Spleen (tissue), 11 donors: Measurements from ENCODE around the gene ANKRD31. TPM values are rescaled to one million over a fixed set of nuclear protein-coding genes. Genes with fewer than 3 reads are reported as not detected.
"Not testable (repeated sequence)": the region's sequence is repeated elsewhere in the genome, so short reads cannot be mapped to it uniquely, and the experiment has no call there.

Source experiments
- DNase-seq: peaks from one replicate; pipeline ENCODE4 v3.0.0-alpha.2; 2020
- H3K27ac ChIP-seq, 8 donors: fragments of 200-600 bp; sonication (generic) in 7 of 8; 1 replicate in 4 of 8; 2 replicates in 4 of 8; pipeline versions ENCODE4 v1.5.0 to v1.8.0; 2016 to 2021; ENCODE audit warnings: inconsistent platforms in 4 of 8, mild to moderate bottlenecking in 4 of 8, moderate library complexity in 1 of 8
- H3K27me3 ChIP-seq, 7 donors: fragments of 200-600 bp; sonication (generic) in 6 of 7; replicated peaks in 1 of 7; 1 replicate in 4 of 7; 2 replicates in 3 of 7; pipeline versions ENCODE4 v1.5.0 to v1.8.0; 2016 to 2021; ENCODE audit warnings: inconsistent platforms in 3 of 7, mild to moderate bottlenecking in 1 of 7
- H3K36me3 ChIP-seq, 6 donors: fragments of 200-600 bp; sonication (generic) in 5 of 6; 1 replicate in 4 of 6; 2 replicates in 2 of 6; pipeline versions ENCODE4 v1.5.0 to v1.8.0; 2016 to 2021; ENCODE audit warnings: inconsistent platforms in 2 of 6
- H3K4me1 ChIP-seq, 6 donors: fragments of 200-600 bp; sonication (generic) in 5 of 6; 1 replicate in 3 of 6; 2 replicates in 3 of 6; pipeline versions ENCODE4 v1.5.0 to v1.8.0; 2016 to 2021; ENCODE audit warnings: inconsistent platforms in 3 of 6
- H3K4me3 ChIP-seq, 8 donors: fragments of 200-600 bp; sonication (generic) in 7 of 8; 1 replicate in 4 of 8; 2 replicates in 4 of 8; pipeline versions ENCODE4 v1.5.0 to v1.8.0; 2016 to 2021; ENCODE audit warnings: inconsistent platforms in 4 of 8, mild to moderate bottlenecking in 4 of 8, moderate library complexity in 2 of 8
- H3K9me3 ChIP-seq, 8 donors: fragments of 200-600 bp; sonication (generic) in 7 of 8; 1 replicate in 4 of 8; 2 replicates in 4 of 8; pipeline versions ENCODE4 v1.5.0 to v1.8.0; 2016 to 2021; ENCODE audit warnings: inconsistent platforms in 4 of 8
- CTCF ChIP-seq, 11 experiments: fragments of 200-600 bp in 7 of 11; fragments of 450-650 bp in 4 of 11; sonication (generic) in 4 of 11; IDR thresholded peaks in 8 of 11; conservative IDR thresholded peaks in 3 of 11; 1 replicate in 7 of 11; 2 replicates in 4 of 11; pipeline versions ENCODE4 v1.4.0 to v1.8.0; 2016 to 2021; ENCODE audit warnings: antibody characterized with exemption in 11 of 11, inconsistent platforms in 4 of 11, mild to moderate bottlenecking in 1 of 11
- POLR2A ChIP-seq, 3 donors: fragments of 450-650 bp; IDR thresholded peaks; one replicate each; pipeline ENCODE4 v1.5.1; 2017; ENCODE audit warnings: antibody characterized with exemption in 3 of 3, mild to moderate bottlenecking in 1 of 3
- POLR2AphosphoS5 ChIP-seq, 3 donors: sonication (generic); formaldehyde crosslinking; IDR thresholded peaks; one replicate each; pipeline ENCODE4 v1.5.1; 2017; ENCODE audit warnings: antibody characterized with exemption in 3 of 3
- WGBS, 5 donors: extraction: QIAGEN DNeasy Blood & Tissue Kit in 3 of 5; methylation state at CpG; one replicate each; pipeline versions ENCODE4 v1.1.5 to v1.1.7; 2013 to 2018; 5-methylcytosine and 5-hydroxymethylcytosine counted together
- intact Hi-C: fragments of 100-400 bp; cut with DNase I; formaldehyde crosslinking; loops from one replicate; pipeline ENCODE4 v1.15.0; 2023; ENCODE audit warnings: low total_unique reads
- polyA plus RNA-seq, 3 donors: library from polyadenylated mRNA; stranded (reverse); fragments of 200-250 nt; gene quantifications; one replicate each; pipeline ENCODE4 v1.2.1, GENCODE V29; 2013
- total RNA-seq, 7 donors: library from RNA; depleted of rRNA in 3 of 7; stranded (reverse); fragments of >200 nt in 3 of 7; fragmentation: NEBNext Ultra II Directional in 4 of 7; extraction: Animal tissue kit (Norgen Biotek cat#: 25700) in 4 of 7; gene quantifications; one replicate each; pipeline versions ENCODE4 v1.1.0 to v1.2.1, GENCODE V29; 2016 to 2021
- donor health status: healthy with polysubstance abuse.
- donor health status: DM: no; HTN: no; CAD: no; lungs with moderate emphysema.
- donor health status: DM: no; HTN: no; CAD: no.
- donor health status: Bipolar disorder and iron deficiency.
- donor health status: healthy.
- donor health status: DM: no; HTN: no; CAD: no.
- donor health status: DM: yes; HTN: yes; CAD: no.

ANKRD31 gene
- total and polyA plus RNA-seq, 10 donors = 0.03 to 0.51 (median 0.22) TPM

GRCh38 chr5:75192264-75192663 lies 44.4 kb downstream of the ANKRD31 start:
- Histone ChIP-seq H3K4me3 (no peak overlapping the region), H3K27ac (no peak overlapping the region), H3K4me1 (no peaks in the 10 kb centered on the region), H3K9me3 (no peaks in the 10 kb centered on the region), H3K36me3 (no peaks in the 10 kb centered on the region), H3K27me3 (no peaks in the 10 kb centered on the region)
- intact Hi-C loops = no loop called here
- TF ChIP-seq CTCF (IDR thresholded peaks at IDR 0.05 in 8 of 11, conservative IDR thresholded peaks at IDR 0.05 in 3 of 11) (no peak), POLR2AphosphoS5 (IDR thresholded peaks at IDR 0.05) (no peak), POLR2A (IDR thresholded peaks at IDR 0.05) (no peak)
- DNase-seq = no peak

GRCh38 chr5:75190227-75190626 lies 46.5 kb downstream of the ANKRD31 start:
- Histone ChIP-seq H3K4me1 (no peaks in the 10 kb centered on the region), H3K27ac (no peak overlapping the region), H3K27me3 (no peaks in the 10 kb centered on the region), H3K4me3 (no peak overlapping the region), H3K9me3 (no peaks in the 10 kb centered on the region), H3K36me3 (no peaks in the 10 kb centered on the region)
- intact Hi-C loops = no loop called here
- 81 to 96% (median 91%) methylated on average over 3 of the region's 3 CpGs for WGBS, 5 donors
- DNase-seq = no peak
- TF ChIP-seq POLR2AphosphoS5 (IDR thresholded peaks at IDR 0.05) (no peak), CTCF (IDR thresholded peaks at IDR 0.05 in 8 of 11, conservative IDR thresholded peaks at IDR 0.05 in 3 of 11) (no peak), POLR2A (IDR thresholded peaks at IDR 0.05) (no peak)

- Histone ChIP-seq H3K27me3 (no peaks in the 10 kb centered on the region), H3K9me3 (peaks cover 0 to 6% (median 0%) of the 10 kb centered on the region in 8 donors), H3K4me3 (no peak overlapping the region), H3K36me3 (no peaks in the 10 kb centered on the region), H3K4me1 (no peaks in the 10 kb centered on the region), H3K27ac (no peak overlapping the region)
- no peak for TF ChIP-seq POLR2A (IDR thresholded peaks at IDR 0.05)
- TF ChIP-seq POLR2AphosphoS5 (IDR thresholded peaks at IDR 0.05) = no peak
- TF ChIP-seq CTCF (IDR thresholded peaks at IDR 0.05 in 8 of 11, conservative IDR thresholded peaks at IDR 0.05 in 3 of 11) = no peak
- intact Hi-C loops = no loop called here
- 83 to 98% (median 87%) methylated on average over 2 of the region's 2 CpGs for WGBS, 5 donors
- DNase-seq = no peak
Measured at GRCh38 chr5:75189353-75189752, 47.3 kb downstream of the ANKRD31 start.

GRCh38 chr5:75185763-75186162 lies 50.9 kb downstream of the ANKRD31 start:
- intact Hi-C loops = no loop called here
- Histone ChIP-seq H3K27ac (no peak overlapping the region), H3K4me3 (no peak overlapping the region), H3K27me3 (no peaks in the 10 kb centered on the region), H3K4me1 (no peaks in the 10 kb centered on the region), H3K9me3 (peaks cover 0 to 10% (median 0%) of the 10 kb centered on the region in 8 donors), H3K36me3 (no peaks in the 10 kb centered on the region)
- TF ChIP-seq CTCF (IDR thresholded peaks at IDR 0.05 in 8 of 11, conservative IDR thresholded peaks at IDR 0.05 in 3 of 11) (no peak), POLR2A (IDR thresholded peaks at IDR 0.05) (no peak), POLR2AphosphoS5 (IDR thresholded peaks at IDR 0.05) (no peak)
- no peak for DNase-seq
- 70 to 85% (median 80%) methylated on average over 1 of the region's 1 CpG for WGBS, 5 donors

GRCh38 chr5:75176009-75176408 lies 60.7 kb downstream of the ANKRD31 start:
- DNase-seq, H3K4me3 ChIP-seq, H3K27ac ChIP-seq, H3K36me3 ChIP-seq, intact Hi-C loops, H3K4me1 ChIP-seq, H3K27me3 ChIP-seq: not testable (repeated sequence)
- 88 to 96% (median 91%) methylated on average over 7 of the region's 7 CpGs for WGBS, 5 donors
- peaks cover 0 to 36% (median 28%) of the 10 kb centered on the region in 8 donors for H3K9me3 ChIP-seq

- intact Hi-C loops, H3K27me3 ChIP-seq, H3K27ac ChIP-seq, DNase-seq, H3K4me1 ChIP-seq, H3K4me3 ChIP-seq, H3K36me3 ChIP-seq: not testable (repeated sequence)
- WGBS, 5 donors = 81 to 97% (median 93%) methylated on average over 3 to 4 of the region's 4 CpGs
- peaks cover 0 to 36% (median 28%) of the 10 kb centered on the region in 8 donors for H3K9me3 ChIP-seq
Measured at GRCh38 chr5:75174872-75175271, 61.8 kb downstream of the ANKRD31 start.
